ENCODE measurements around the gene CD300LD.
"Not testable (repeated sequence)": the region's sequence is repeated elsewhere in the genome, so short reads cannot be mapped to it uniquely, and the experiment has no call there.

The CD300LD gene

GRCh38 chr17:74569020-74570003, 22.8 kb downstream of the CD300LD start:
- no peak for DNase-seq

GRCh38 chr17:74568106-74568873, 23.8 kb downstream of the CD300LD start:
- DNase-seq = no peak

- no peak for DNase-seq
Measured at GRCh38 chr17:74567397-74567796, 24.7 kb downstream of the CD300LD start, which contains the start of gene CD300H. Gene CD300H (minus strand): TSS chr17:74567509.

- no peak for DNase-seq
Measured at GRCh38 chr17:74566132-74566753, 25.8 kb downstream of the CD300LD start.

GRCh38 chr17:74565126-74565525, 27.0 kb downstream of the CD300LD start:
- DNase-seq = no peak

- DNase-seq = no peak
Measured at GRCh38 chr17:74563358-74563757, 28.7 kb downstream of the CD300LD start.

GRCh38 chr17:74561586-74561985, 30.5 kb downstream of the CD300LD start:
- no peak for DNase-seq

- DNase-seq = no peak
Measured at GRCh38 chr17:74558882-74559519, 33.1 kb downstream of the CD300LD start.

GRCh38 chr17:74558402-74558801, 33.7 kb downstream of the CD300LD start:
- not testable (repeated sequence) for DNase-seq

- no peak for DNase-seq
Measured at GRCh38 chr17:74555427-74555940, 36.6 kb downstream of the CD300LD start.

GRCh38 chr17:74554909-74555308, 37.2 kb downstream of the CD300LD start:
- no peak for DNase-seq

GRCh38 chr17:74552037-74552436, 40.0 kb downstream of the CD300LD start:
- no peak for DNase-seq

- no peak for DNase-seq
Measured at GRCh38 chr17:74550602-74551001, 41.5 kb downstream of the CD300LD start.

- no peak for DNase-seq
Measured at GRCh38 chr17:74549343-74549742, 42.7 kb downstream of the CD300LD start.

GRCh38 chr17:74547736-74548135, 44.3 kb downstream of the CD300LD start:
- DNase-seq = no peak

GRCh38 chr17:74547264-74547663, 44.8 kb downstream of the CD300LD start:
- no peak for DNase-seq

GRCh38 chr17:74546586-74546985, 45.5 kb downstream of the CD300LD start:
- DNase-seq = no peak

- DNase-seq = no peak
Measured at GRCh38 chr17:74545843-74546230, 46.2 kb downstream of the CD300LD start, which contains the start of gene CD300C. Gene CD300C (minus strand): TSS chr17:74546115. CDS start chr17:74545782, 333 bp downstream.

GRCh38 chr17:74544991-74545842, 46.9 kb downstream of the CD300LD start:
- no peak for DNase-seq

- DNase-seq = no peak
Measured at GRCh38 chr17:74543891-74544760, 48.0 kb downstream of the CD300LD start.
